Measurements from ENCODE around the gene NUCKS1.

NUCKS1 gene

DNA sequence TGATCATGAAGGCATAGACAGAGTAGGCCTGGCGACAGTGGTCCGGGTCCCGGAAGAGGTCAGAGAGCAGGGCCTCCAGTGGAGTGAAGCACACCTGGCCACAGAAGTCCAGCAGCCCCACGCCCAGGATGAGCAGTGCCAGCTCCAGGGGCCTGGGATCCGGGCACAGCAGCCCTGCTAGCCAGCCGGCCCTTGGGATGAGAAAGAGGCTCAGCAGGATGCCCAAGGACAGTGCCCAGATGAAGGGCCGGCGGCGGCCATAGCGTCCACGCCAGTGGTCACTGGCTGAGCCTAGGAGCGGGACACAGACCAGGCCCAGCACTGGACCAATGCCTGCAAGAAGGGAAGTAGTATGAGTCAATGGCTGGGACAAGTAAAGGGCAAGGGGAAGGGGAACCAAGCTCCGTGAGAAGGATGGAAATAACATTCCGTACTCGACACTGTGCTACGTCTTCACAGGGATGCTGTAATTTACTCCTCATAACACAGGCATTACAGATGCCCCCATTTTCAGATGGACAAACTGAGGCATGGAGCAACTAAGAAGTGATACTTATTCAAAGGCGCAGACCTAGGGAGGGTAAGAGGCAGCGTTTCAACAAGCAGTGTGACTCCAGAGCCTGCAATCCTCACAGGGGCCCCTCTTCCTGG is 86.6 kb downstream of the NUCKS1 start:
- no peak overlapping the region for H3K9ac ChIP-seq (ENCODE audit: low read depth in 1 of 2, low read length in 2 of 2)

More for the DNA sequence above, 86.6 kb downstream of the NUCKS1 start:
- Histone ChIP-seq H3K9me3 (ENCODE audit: control insufficient read depth in 1 of 2, low read length in 2 of 2) (no peaks in the 10 kb centered on the region), H3K4me1 (ENCODE audit: control insufficient read depth in 1 of 2, insufficient read depth in 2 of 2, low read length in 2 of 2) (peaks cover 44 to 48% of the 10 kb centered on the region in 2 donors), H3K27ac (ENCODE audit: low read depth, low read length) (no peak overlapping the region), H3K27me3 (ENCODE audit: control insufficient read depth in 1 of 2, insufficient read depth in 2 of 2, low read length in 2 of 2) (no peaks in the 10 kb centered on the region), H3K4me3 (ENCODE audit: low read depth in 1 of 2, low read length in 2 of 2) (no peak overlapping the region), H3K36me3 (ENCODE audit: control insufficient read depth in 1 of 2, insufficient read depth in 2 of 2, low read length in 2 of 2) (peaks cover 0 to 12% of the 10 kb centered on the region in 2 donors)

Measured in duodenal mucosa (tissue), 2 donors.